Measurements from ENCODE around the gene HEBP2. TPM values are rescaled to one million over a fixed set of nuclear protein-coding genes. Genes with fewer than 3 reads are reported as not detected.

Gene HEBP2
- total and polyA plus RNA-seq, 2 donors (not counting 3 experiments of a cell fraction or from before 2014, with no cell fraction given), result 22.5 to 75.3 TPM

DNA sequence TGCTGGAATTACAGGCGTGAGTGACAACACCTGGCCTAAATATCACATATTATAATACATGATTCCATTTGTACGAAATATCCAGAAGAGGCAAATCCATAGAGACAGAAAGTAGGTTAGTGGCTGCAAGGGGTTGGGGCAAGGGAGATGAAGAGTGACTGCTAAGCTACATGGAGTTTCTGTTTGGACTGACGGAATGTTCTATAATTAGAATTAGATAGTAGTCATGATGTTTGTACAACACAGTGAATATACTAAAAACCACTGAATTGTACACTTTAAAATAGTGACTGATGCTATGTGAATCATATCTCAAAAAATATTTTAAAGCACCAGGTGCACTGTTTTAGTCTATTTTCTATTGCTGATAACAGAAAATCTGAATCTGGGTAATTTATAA, 3.7 kb upstream of the HEBP2 start:
- Histone ChIP-seq H3K4me1 (ENCODE audit: control insufficient read depth, extremely low read depth, insufficient read depth, low read length) (peaks cover 8% of the 10 kb centered on the region), H3K9me1 (replicated peaks; ENCODE audit: control insufficient read depth, extremely low read depth, insufficient read depth, low read length) (no peaks in the 10 kb centered on the region), H3K9me3 (replicated peaks; ENCODE audit: control insufficient read depth, insufficient read depth, low read length) (no peaks in the 10 kb centered on the region), H3K9ac (replicated peaks; ENCODE audit: extremely low read depth, insufficient read depth, low read length) (no peak overlapping the region), H2AFZ (ENCODE audit: low read depth, low read length) (no peak overlapping the region), H3K4me3 (replicated peaks in 1 of 3; ENCODE audit: insufficient read depth in 1 of 3, low read depth in 1 of 3, low read length in 3 of 3) (no peak overlapping the region), H4K20me1 (replicated peaks; ENCODE audit: control insufficient read depth, extremely low read depth, insufficient read depth, low read length) (no peaks in the 10 kb centered on the region), H3K79me2 (ENCODE audit: control insufficient read depth, insufficient read depth, low read length) (peaks cover 3% of the 10 kb centered on the region), H3K27ac (ENCODE audit: insufficient read depth, low read depth, low read length) (no peak overlapping the region), H3K27me3 (ENCODE audit: control insufficient read depth in 2 of 2, insufficient read depth in 2 of 2, low read length in 2 of 2) (no peaks in the 10 kb centered on the region), H3K36me3 (ENCODE audit: control insufficient read depth in 2 of 2, extremely low read depth in 1 of 2, insufficient read depth in 2 of 2, low read length in 2 of 2) (no peaks in the 10 kb centered on the region), H3K4me2 (ENCODE audit: insufficient read depth, low read length) (no peak overlapping the region)
- DNase-seq (ENCODE audit: low read depth, low spot score), result no peak
- TF ChIP-seq EZH2 (IDR thresholded peaks at IDR 0.05; ENCODE audit: borderline replicate concordance, low read depth, low read length, severe bottlenecking) (no peak), JUN (IDR thresholded peaks at IDR 0.05; ENCODE audit: borderline replicate concordance, insufficient read depth, insufficient read length, low read depth) (no peak), FOS (IDR thresholded peaks at IDR 0.05; ENCODE audit: borderline replicate concordance, insufficient read depth, low read length) (no peak), POLR2AphosphoS5 (IDR thresholded peaks at IDR 0.05; ENCODE audit: insufficient read depth, low read depth, low read length) (no peak), GATA2 (IDR thresholded peaks at IDR 0.05; ENCODE audit: insufficient read depth, insufficient read length, low read depth, low read length) (no peak), POLR2A (IDR thresholded peaks at IDR 0.05; ENCODE audit: low read depth, low read length) (no peak), MYC (IDR thresholded peaks at IDR 0.05; ENCODE audit: low read depth, low read length) (no peak)
- TF ChIP-seq, protein P1, sequence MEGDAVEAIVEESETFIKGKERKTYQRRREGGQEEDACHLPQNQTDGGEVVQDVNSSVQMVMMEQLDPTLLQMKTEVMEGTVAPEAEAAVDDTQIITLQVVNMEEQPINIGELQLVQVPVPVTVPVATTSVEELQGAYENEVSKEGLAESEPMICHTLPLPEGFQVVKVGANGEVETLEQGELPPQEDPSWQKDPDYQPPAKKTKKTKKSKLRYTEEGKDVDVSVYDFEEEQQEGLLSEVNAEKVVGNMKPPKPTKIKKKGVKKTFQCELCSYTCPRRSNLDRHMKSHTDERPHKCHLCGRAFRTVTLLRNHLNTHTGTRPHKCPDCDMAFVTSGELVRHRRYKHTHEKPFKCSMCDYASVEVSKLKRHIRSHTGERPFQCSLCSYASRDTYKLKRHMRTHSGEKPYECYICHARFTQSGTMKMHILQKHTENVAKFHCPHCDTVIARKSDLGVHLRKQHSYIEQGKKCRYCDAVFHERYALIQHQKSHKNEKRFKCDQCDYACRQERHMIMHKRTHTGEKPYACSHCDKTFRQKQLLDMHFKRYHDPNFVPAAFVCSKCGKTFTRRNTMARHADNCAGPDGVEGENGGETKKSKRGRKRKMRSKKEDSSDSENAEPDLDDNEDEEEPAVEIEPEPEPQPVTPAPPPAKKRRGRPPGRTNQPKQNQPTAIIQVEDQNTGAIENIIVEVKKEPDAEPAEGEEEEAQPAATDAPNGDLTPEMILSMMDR (IDR thresholded peaks at IDR 0.05; ENCODE audit: extremely low read depth in 1 of 2, insufficient read depth in 1 of 2, low read depth in 1 of 2, low read length in 2 of 2), result no peak
- TF ChIP-seq, protein P2, sequence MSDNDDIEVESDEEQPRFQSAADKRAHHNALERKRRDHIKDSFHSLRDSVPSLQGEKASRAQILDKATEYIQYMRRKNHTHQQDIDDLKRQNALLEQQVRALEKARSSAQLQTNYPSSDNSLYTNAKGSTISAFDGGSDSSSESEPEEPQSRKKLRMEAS (IDR thresholded peaks at IDR 0.05; ENCODE audit: insufficient read depth, insufficient read length), result no peak
- POLR2A ChIA-PET, result no interaction called here
- BruUV-seq (replicated peaks), result no TSS peak
- dilution Hi-C loops (cut with MboI; ENCODE audit: extremely low pct_ligation_motif_present, low sequenced_read_pairs) (no loop called here), intact Hi-C loops (cut with micrococcal nuclease) (no loop called here)
- no peak for FAIRE-seq
- CTCF ChIA-PET, result no interaction called here

Measured in endothelial cell of umbilical vein (primary cell).